Measurements from ENCODE around the gene GCNA.

Gene GCNA

GRCh38 chrX:71627588-71628404 is 49.6 kb downstream of the GCNA start:
- no peak for DNase-seq
- no peak for TF ChIP-seq CTCF (IDR thresholded peaks at IDR 0.05; ENCODE audit: low read depth, low read length)
- Histone ChIP-seq H3K36me3 (no peaks in the 10 kb centered on the region), H3K27me3 (no peaks in the 10 kb centered on the region), H3K9me3 (no peaks in the 10 kb centered on the region), H3K4me1 (no peaks in the 10 kb centered on the region), H3K4me3 (ENCODE audit: low read depth, low read length) (no peak overlapping the region)

- H3K4me3 ChIP-seq (ENCODE audit: low read depth, low read length): no peak overlapping the region
- no peaks in the 10 kb centered on the region for H3K4me1 ChIP-seq
- H3K27me3 ChIP-seq: no peaks in the 10 kb centered on the region
- no peaks in the 10 kb centered on the region for H3K9me3 ChIP-seq
- no peaks in the 10 kb centered on the region for H3K36me3 ChIP-seq
- TF ChIP-seq CTCF (IDR thresholded peaks at IDR 0.05; ENCODE audit: low read depth, low read length): no peak
- no peak for DNase-seq
These were observed 51.2 kb downstream of the GCNA start for GRCh38 chrX:71629467-71629866.

- DNase-seq: no peak
- H3K27me3 ChIP-seq: no peaks in the 10 kb centered on the region
These were observed 54.9 kb downstream of the GCNA start for GRCh38 chrX:71632923-71633657.

GRCh38 chrX:71634366-71634765 is 56.1 kb downstream of the GCNA start:
- Histone ChIP-seq H3K9me3 (no peaks in the 10 kb centered on the region), H3K4me3 (ENCODE audit: low read depth, low read length) (no peak overlapping the region), H3K4me1 (no peaks in the 10 kb centered on the region), H3K36me3 (no peaks in the 10 kb centered on the region), H3K27me3 (no peaks in the 10 kb centered on the region)
- no peak for TF ChIP-seq CTCF (IDR thresholded peaks at IDR 0.05; ENCODE audit: low read depth, low read length)
- no peak for DNase-seq

More at GRCh38 chrX:71632923-71633657, 54.9 kb downstream of the GCNA start:
- H3K4me3 ChIP-seq (ENCODE audit: low read depth, low read length): no peak overlapping the region
- H3K36me3 ChIP-seq: no peaks in the 10 kb centered on the region
- TF ChIP-seq CTCF (IDR thresholded peaks at IDR 0.05; ENCODE audit: low read depth, low read length): no peak
- no peaks in the 10 kb centered on the region for H3K9me3 ChIP-seq
- no peaks in the 10 kb centered on the region for H3K4me1 ChIP-seq

GRCh38 chrX:71636438-71637252 is 58.4 kb downstream of the GCNA start:
- DNase-seq: no peak

More at GRCh38 chrX:71636438-71637252, 58.4 kb downstream of the GCNA start:
- TF ChIP-seq CTCF (IDR thresholded peaks at IDR 0.05; ENCODE audit: low read depth, low read length): no peak
- Histone ChIP-seq H3K9me3 (no peaks in the 10 kb centered on the region), H3K4me1 (no peaks in the 10 kb centered on the region), H3K27me3 (no peaks in the 10 kb centered on the region), H3K36me3 (no peaks in the 10 kb centered on the region), H3K4me3 (ENCODE audit: low read depth, low read length) (no peak overlapping the region)
